H1 (cell line): ENCODE measurements around the gene RNF39. TPM values are rescaled to one million over a fixed set of nuclear protein-coding genes. Genes with fewer than 3 reads are reported as not detected.

Source experiments
- CTCF ChIA-PET: fragments of 300-600 bp; sonication (Branson Sonifier 250); formaldehyde crosslinking; loops from one replicate; lab custom pipeline; 2021; ENCODE audit not compliant: partially characterized antibody; lab: Charles Lee
- POLR2A ChIA-PET: fragments of 300-600 bp; sonication (Branson Sonifier 250); formaldehyde crosslinking; loops from one replicate; lab custom pipeline; 2021; ENCODE audit warnings: inconsistent platforms; ENCODE audit not compliant: partially characterized antibody; lab: Charles Lee
- DNase-seq, 2 experiments: peaks; one replicate each; pipeline versions ENCODE4 v3.0.0 to v3.0.0-alpha.2; 2010 to 2022; ENCODE audit warnings: low spot score in 2 of 2, low read depth in 1 of 2, mixed read lengths in 1 of 2
- FAIRE-seq: peaks from 2 replicates; lab custom pipeline; 2011; peaks lifted over from hg19 to GRCh38; lab: Jason Lieb, UNC
- H2AFZ ChIP-seq: 2 replicates; pipeline ENCODE4 v1.8.1; 2012; ENCODE audit warnings: low read length, inconsistent platforms
- H2AK5ac ChIP-seq: 2 replicates; pipeline ENCODE4 v1.6.1; 2013; ENCODE audit warnings: low read depth, low read length
- H2BK120ac ChIP-seq: replicated peaks from 2 replicates; pipeline ENCODE3; 2013; ENCODE audit warnings: low read depth, low read length, inconsistent platforms
- H2BK12ac ChIP-seq: 2 replicates; pipeline ENCODE4 v1.6.1; 2013; ENCODE audit warnings: low read depth, low read length
- H2BK15ac ChIP-seq: 2 replicates; pipeline ENCODE4 v1.6.1; 2013; ENCODE audit warnings: low read length
- H2BK20ac ChIP-seq: 2 replicates; pipeline ENCODE4 v1.6.1; 2013; ENCODE audit warnings: low read length
- H2BK5ac ChIP-seq: 2 replicates; pipeline ENCODE4 v1.6.1; 2013; ENCODE audit warnings: low read depth, low read length
- H3K14ac ChIP-seq: 2 replicates; pipeline ENCODE4 v1.6.1; 2013; ENCODE audit warnings: inconsistent platforms; ENCODE audit not compliant: insufficient read length
- H3K18ac ChIP-seq: 2 replicates; pipeline ENCODE4 v1.6.1; 2013; ENCODE audit warnings: low read length; ENCODE audit errors: extremely low read depth
- H3K23ac ChIP-seq: 2 replicates; pipeline ENCODE4 v1.6.1; 2013; ENCODE audit warnings: inconsistent platforms; ENCODE audit not compliant: insufficient read length
- H3K23me2 ChIP-seq: 2 replicates; pipeline ENCODE4 v1.6.1; 2013; ENCODE audit warnings: low read depth, low read length
- H3K27ac ChIP-seq: 2 replicates; pipeline ENCODE4 v1.6.1; 2011; ENCODE audit warnings: low read depth, low read length, inconsistent platforms
- H3K27me3 ChIP-seq, 4 experiments: replicated peaks in 1 of 4; 1 replicate in 1 of 4; 2 replicates in 3 of 4; pipeline versions ENCODE4 v1.6.1 to v1.8.1; 2011 to 2013; ENCODE audit warnings: low read length in 3 of 4, mild to moderate bottlenecking in 3 of 4, inconsistent platforms in 2 of 4, mixed read lengths in 2 of 4, moderate library complexity in 1 of 4; ENCODE audit not compliant: control insufficient read depth in 3 of 4, insufficient read depth in 3 of 4; ENCODE audit errors: extremely low read depth in 1 of 4
- H3K36me3 ChIP-seq, 4 experiments: 2 replicates each; pipeline versions ENCODE4 v1.6.1 to v1.8.1; 2011 to 2013; ENCODE audit warnings: mild to moderate bottlenecking in 4 of 4, low read length in 3 of 4, moderate library complexity in 2 of 4, control low read depth in 1 of 4, inconsistent platforms in 1 of 4; ENCODE audit not compliant: insufficient read depth in 4 of 4, control insufficient read depth in 2 of 4
- H3K4ac ChIP-seq: replicated peaks from 2 replicates; pipeline ENCODE3; 2013; ENCODE audit warnings: low read length, low read depth, mixed read lengths, inconsistent platforms; ENCODE audit not compliant: insufficient read length
- H3K4me1 ChIP-seq, 4 experiments: replicated peaks in 1 of 4; 1 replicate in 1 of 4; 2 replicates in 3 of 4; pipeline versions ENCODE4 v1.6.1 to v1.8.1; 2011 to 2013; ENCODE audit warnings: low read length in 3 of 4, inconsistent platforms in 2 of 4, mixed read lengths in 1 of 4; ENCODE audit not compliant: insufficient read depth in 4 of 4, control insufficient read depth in 3 of 4
- H3K4me2 ChIP-seq, 2 experiments: 2 replicates each; pipeline versions ENCODE4 v1.6.1 to v1.8.1; 2011 to 2013; ENCODE audit warnings: low read depth in 2 of 2, low read length in 2 of 2, control low read depth in 1 of 2, inconsistent platforms in 1 of 2, mild to moderate bottlenecking in 1 of 2; ENCODE audit not compliant: insufficient read depth in 1 of 2
- H3K4me3 ChIP-seq, 4 experiments: fragments of 200-600, 300-600 bp in 1 of 4; sonication (generic), shearing (Covaris generic), sonication (Bioruptor Twin) in 1 of 4; 2 replicates each; pipeline versions ENCODE4 v1.5.1 to v1.8.1; 2011 to 2016; ENCODE audit warnings: low read length in 4 of 4, low read depth in 3 of 4, control low read depth in 2 of 4, inconsistent platforms in 2 of 4, mild to moderate bottlenecking in 2 of 4, mixed read lengths in 1 of 4, moderate library complexity in 1 of 4; ENCODE audit not compliant: insufficient read depth in 2 of 4; ENCODE audit errors: extremely low read depth in 1 of 4
- H3K56ac ChIP-seq: replicated peaks from 2 replicates; pipeline ENCODE3; 2013; ENCODE audit warnings: low read depth, mild to moderate bottlenecking, mixed read lengths, low read length, inconsistent platforms; ENCODE audit not compliant: insufficient read length
- H3K79me1 ChIP-seq: 2 replicates; pipeline ENCODE4 v1.6.1; 2013; ENCODE audit warnings: low read depth, low read length, control low read depth
- H3K79me2 ChIP-seq, 2 experiments: 2 replicates each; pipeline versions ENCODE4 v1.6.1 to v1.8.1; 2012 to 2013; ENCODE audit warnings: low read length in 2 of 2, mild to moderate bottlenecking in 2 of 2, inconsistent platforms in 1 of 2; ENCODE audit not compliant: insufficient read depth in 2 of 2, control insufficient read depth in 1 of 2
- H3K9ac ChIP-seq, 4 experiments: replicated peaks in 1 of 4; 1 replicate in 1 of 4; 2 replicates in 3 of 4; pipeline versions ENCODE4 v1.6.1 to v1.8.1; 2011 to 2013; ENCODE audit warnings: low read depth in 3 of 4, low read length in 3 of 4, control low read depth in 2 of 4, mild to moderate bottlenecking in 2 of 4, moderate library complexity in 2 of 4, inconsistent platforms in 1 of 4; ENCODE audit errors: extremely low read depth in 1 of 4
- H3K9me3 ChIP-seq, 2 experiments: 2 replicates each; pipeline versions ENCODE4 v1.6.1 to v1.8.1; 2012 to 2013; ENCODE audit warnings: mild to moderate bottlenecking in 2 of 2, moderate library complexity in 2 of 2, control low read depth in 1 of 2, inconsistent platforms in 1 of 2, low read depth in 1 of 2, low read length in 1 of 2, mixed read lengths in 1 of 2; ENCODE audit not compliant: insufficient read depth in 2 of 2
- H4K20me1 ChIP-seq, 2 experiments: replicated peaks in 1 of 2; 2 replicates each; pipeline versions ENCODE3 to v1.8.1; 2011 to 2013; ENCODE audit warnings: inconsistent platforms in 2 of 2, low read length in 2 of 2, mild to moderate bottlenecking in 1 of 2; ENCODE audit not compliant: insufficient read depth in 2 of 2, control insufficient read depth in 1 of 2
- H4K5ac ChIP-seq: 2 replicates; pipeline ENCODE4 v1.6.1; 2013; ENCODE audit warnings: low read length, low read depth, mixed read lengths, inconsistent platforms; ENCODE audit not compliant: insufficient read length
- H4K8ac ChIP-seq: 2 replicates; pipeline ENCODE4 v1.8.0; 2013; ENCODE audit warnings: mild to moderate bottlenecking, moderate library complexity, low read length, inconsistent platforms; ENCODE audit not compliant: insufficient read depth; ENCODE audit errors: extremely low read depth
- H4K91ac ChIP-seq: replicated peaks from 2 replicates; pipeline ENCODE3; 2013; ENCODE audit warnings: low read length, mixed read lengths, inconsistent platforms; ENCODE audit not compliant: insufficient read length
- EZH2 ChIP-seq: fragments of 200-600 bp; sonication (generic); IDR thresholded peaks from 2 replicates; pipeline ENCODE4 v1.7.1; 2012; ENCODE audit warnings: low read depth, mild to moderate bottlenecking, moderate library complexity, low read length, inconsistent platforms; ENCODE audit not compliant: severe bottlenecking
- SIN3A ChIP-seq, 2 experiments: IDR thresholded peaks in 1 of 2; conservative IDR thresholded peaks in 1 of 2; 2 replicates each; pipeline ENCODE4 v1.6.1; 2011 to 2012; ENCODE audit warnings: low read length in 2 of 2, improper control_type of control experiment in 1 of 2, low read depth in 1 of 2, mild to moderate bottlenecking in 1 of 2
- WGBS, 2 experiments: shearing (Covaris generic) in 1 of 2; methylation state at CpG; one replicate each; pipeline versions ENCODE4 v1.1.6 to v1.1.7; 2013 to 2015; ENCODE audit warnings: low lambda C conversion rate in 2 of 2, mixed read lengths in 2 of 2, inconsistent platforms in 1 of 2, low coverage in 1 of 2, missing lambda C conversion rate in 1 of 2; ENCODE audit not compliant: insufficient replicate concordance in 2 of 2, insufficient coverage in 1 of 2, insufficient read length in 1 of 2; ENCODE audit errors: extremely low coverage in 1 of 2, missing lambda C conversion rate in 1 of 2; 5-methylcytosine and 5-hydroxymethylcytosine counted together
- polyA plus RNA-seq, 7 experiments: library from polyadenylated mRNA; depleted of rRNA in 3 of 7; stranded (reverse) in 5 of 7; unstranded in 2 of 7; fragments of >200 nt in 5 of 7; fragments of 200-250 nt in 2 of 7; gene quantifications; 1 replicate in 5 of 7; 2 replicates in 1 of 7; 4 replicates in 1 of 7; pipeline versions ENCODE4 v1.2.1 to v1.2.3, GENCODE V29; 2011 to 2013; ENCODE audit warnings: missing spikeins in 2 of 7, mixed read lengths in 2 of 7
- total RNA-seq: library from RNA; stranded (reverse); fragmentation: NEBNext Ultra II Directional; extraction: Animal tissue kit (Norgen Biotek cat#: 25700); gene quantifications from 2 replicates; pipeline ENCODE4 v1.2.1, GENCODE V29; 2021

The RNF39 gene
- total and polyA plus RNA-seq, 2 of the 8 experiments (the other 6 are each of a cell fraction or from before 2014, with no cell fraction given), result 1.4 to 2.3 TPM

GRCh38 chr6:30061858-30062458 is 13.6 kb downstream of the RNF39 start:
- peak overlapping the region; percentile 84 to 93 for H3K4me2 ChIP-seq
- FAIRE-seq (no peak), DNase-seq (no peak)
- H3K4me3 ChIP-seq, result peak overlapping the region; percentile 90 to 100 (median 99)
- H3K9me3 ChIP-seq, result no peaks in the 10 kb centered on the region
- H3K4me1 ChIP-seq, result peaks cover 0 to 9% (median 7%) of the 10 kb centered on the region in 4 experiments; a peak in 5 of 7 replicates
- no peaks in the 10 kb centered on the region for H3K79me1 ChIP-seq
- peak overlapping the region; percentile 73 for H2AFZ ChIP-seq
- peak overlapping the region in 3 of 4 experiments; percentile 60 to 82 (median 70) for H3K9ac ChIP-seq
- H3K27me3 ChIP-seq, result no peaks in the 10 kb centered on the region
- 69% methylated on average over 13 of the region's 13 CpGs; no CpG with 5 or more reads in 1 of the 2 experiments for WGBS, 2 experiments
- H3K56ac ChIP-seq, result no peak overlapping the region
- H2AK5ac ChIP-seq, result no peak overlapping the region
- H2BK120ac ChIP-seq, result no peak overlapping the region
- H4K5ac ChIP-seq, result no peak overlapping the region
- peaks cover 15% of the 10 kb centered on the region for H3K23me2 ChIP-seq
- H4K20me1 ChIP-seq, result no peaks in the 10 kb centered on the region
- no peak overlapping the region for H4K91ac ChIP-seq
- peaks cover 0 to 16% of the 10 kb centered on the region in 2 experiments; a peak in 2 of 4 replicates for H3K79me2 ChIP-seq
- H3K4ac ChIP-seq, result no peak overlapping the region
- 0 out of 2 replicates have a peak overlapping the region, but pooled peaks have one; percentile 67 for H2BK5ac ChIP-seq
- CTCF ChIA-PET, result interaction anchor here (1.1 to 1.5 kb wide), 3 partner anchors 14 to 214 kb away, joined by 3 to 4 read pairs (median 3); no protein-coding TSS in a partner anchor
- POLR2A ChIA-PET, result interaction anchor here (0.7 to 2.9 kb wide), 9 partner anchors 9 to 396 kb away, joined by 3 to 21 read pairs (median 3); no protein-coding TSS in a partner anchor
- peaks cover 0 to 4% (median under 1%) of the 10 kb centered on the region in 4 experiments; a peak in 4 of 8 replicates for H3K36me3 ChIP-seq
- H3K27ac ChIP-seq, result 0 out of 2 replicates have a peak overlapping the region, but pooled peaks have one; percentile 29
- no peak overlapping the region for H3K14ac ChIP-seq
- no peak overlapping the region for H3K18ac ChIP-seq
- H2BK15ac ChIP-seq, result no peak overlapping the region
- H2BK20ac ChIP-seq, result no peak overlapping the region
- peak overlapping the region; percentile 53; the same call in 1 of the 2 replicates for H4K8ac ChIP-seq
- H3K23ac ChIP-seq, result no peak overlapping the region
- no peak for TF ChIP-seq EZH2
- TF ChIP-seq SIN3A (conservative IDR thresholded peaks at IDR 0.05 in 1 of 2, IDR thresholded peaks at IDR 0.05 in 1 of 2; ENCODE audit: low read depth in 1 of 2, low read length in 2 of 2), result 0 out of 4 replicates have a peak, but pooled peaks of 1 of the 2 experiments have one; percentile 42
- H2BK12ac ChIP-seq, result no peak overlapping the region
